Caco-2 (cell line): ENCODE measurements around the gene CRTC1. TPM values are rescaled to one million over a fixed set of nuclear protein-coding genes. Genes with fewer than 3 reads are reported as not detected.

Experiments used
- BruUV-seq: library from RNA; stranded (reverse); fragments of 400-500 nt; replicated peaks from 2 replicates; lab custom pipeline; 2021; lab: Mats Ljungman, UMichigan
- CTCF ChIA-PET: fragments of 300-600 bp; sonication (Branson Sonifier 250); formaldehyde crosslinking; loops from one replicate; lab custom pipeline; 2022; ENCODE audit warnings: antibody characterized with exemption; lab: Charles Lee
- POLR2A ChIA-PET: fragments of 300-600 bp; sonication (Branson Sonifier 250); formaldehyde crosslinking; loops from one replicate; lab custom pipeline; 2022; ENCODE audit warnings: antibody characterized with exemption; lab: Charles Lee
- DNase-seq, 2 experiments: peaks; one replicate each; pipeline versions ENCODE4 v3.0.0 to v3.0.0-alpha.2; 2020 to 2022
- H3K27me3 ChIP-seq: replicated peaks from 2 replicates; pipeline ENCODE4 v1.6.0; 2011; ENCODE audit warnings: low read length; ENCODE audit not compliant: control insufficient read depth, insufficient read depth
- H3K36me3 ChIP-seq: 2 replicates; pipeline ENCODE4 v1.5.1; 2011; ENCODE audit warnings: low read length; ENCODE audit not compliant: control insufficient read depth, insufficient read depth
- H3K4me1 ChIP-seq: fragments of 250-450 bp; sonication (Bioruptor Pico); 2 replicates; pipeline ENCODE4 v1.5.1; 2020; ENCODE audit warnings: mild to moderate bottlenecking
- H3K4me3 ChIP-seq: 2 replicates; pipeline ENCODE4 v1.5.1; 2011; ENCODE audit warnings: low read depth, mild to moderate bottlenecking, control low read depth, low read length
- H3K9me3 ChIP-seq: fragments of 250-450 bp; sonication (Bioruptor Pico); 2 replicates; pipeline ENCODE4 v1.5.1; 2020; ENCODE audit warnings: mild to moderate bottlenecking, moderate library complexity
- H3K27ac Mint-ChIP-seq: one replicate; pipeline ENCODE4 v1.8.0; 2022; ENCODE audit warnings: mixed read lengths; ENCODE audit not compliant: unreplicated experiment
- H3K27me3 Mint-ChIP-seq: one replicate; pipeline ENCODE4 v1.8.0; 2022; ENCODE audit warnings: mixed read lengths; ENCODE audit not compliant: insufficient read depth, unreplicated experiment
- H3K36me3 Mint-ChIP-seq: one replicate; pipeline ENCODE4 v1.8.0; 2022; ENCODE audit warnings: mild to moderate bottlenecking, mixed read lengths; ENCODE audit not compliant: insufficient read depth, unreplicated experiment
- H3K4me1 Mint-ChIP-seq: one replicate; pipeline ENCODE4 v1.8.0; 2022; ENCODE audit warnings: low read depth, mixed read lengths; ENCODE audit not compliant: unreplicated experiment
- H3K4me3 Mint-ChIP-seq: one replicate; pipeline ENCODE4 v1.8.0; 2022; ENCODE audit warnings: mild to moderate bottlenecking, moderate library complexity, mixed read lengths; ENCODE audit not compliant: unreplicated experiment
- H3K9me3 Mint-ChIP-seq: one replicate; pipeline ENCODE4 v1.8.0; 2022; ENCODE audit warnings: mixed read lengths; ENCODE audit not compliant: unreplicated experiment
- intact Hi-C: fragments of 100-400 bp; cut with micrococcal nuclease; formaldehyde crosslinking; loops from one replicate; pipeline ENCODE4 v1.10.0; 2022; ENCODE audit not compliant: unreplicated experiment
- total RNA-seq: library from RNA; stranded (reverse); gene quantifications from 2 replicates; pipeline ENCODE4 v1.2.3, GENCODE V29; 2022
- TF ChIP-seq, protein P1 (sequence below), 2 experiments: fragments of 200-600 bp in 1 of 2; IDR thresholded peaks; 1 replicate in 1 of 2; 2 replicates in 1 of 2; pipeline versions ENCODE4 v1.5.1 to v1.8.0; 2011 to 2022; ENCODE audit warnings: antibody characterized with exemption in 1 of 2, control low read depth in 1 of 2, inconsistent platforms in 1 of 2, low read depth in 1 of 2, low read length in 1 of 2, mild to moderate bottlenecking in 1 of 2, moderate library complexity in 1 of 2; ENCODE audit not compliant: insufficient read depth in 1 of 2, severe bottlenecking in 1 of 2, unreplicated experiment in 1 of 2

CRTC1 gene
- total RNA-seq, 1 experiment from 2014 or later: 13.8 TPM

- Mint-ChIP-seq H3K27me3 (no peaks in the 10 kb centered on the region), H3K36me3 (peaks cover 5% of the 10 kb centered on the region), H3K27ac (no peak overlapping the region), H3K9me3 (no peaks in the 10 kb centered on the region), H3K4me3 (no peak overlapping the region), H3K4me1 (no peaks in the 10 kb centered on the region)
- CTCF ChIA-PET: no interaction called here
- intact Hi-C loops: no loop called here
- H3K4me3 ChIP-seq: no peak overlapping the region
- DNase-seq: no peak
- POLR2A ChIA-PET: no interaction called here
- H3K9me3 ChIP-seq: no peaks in the 10 kb centered on the region
- no peaks in the 10 kb centered on the region for H3K4me1 ChIP-seq
- TF ChIP-seq, protein P1, sequence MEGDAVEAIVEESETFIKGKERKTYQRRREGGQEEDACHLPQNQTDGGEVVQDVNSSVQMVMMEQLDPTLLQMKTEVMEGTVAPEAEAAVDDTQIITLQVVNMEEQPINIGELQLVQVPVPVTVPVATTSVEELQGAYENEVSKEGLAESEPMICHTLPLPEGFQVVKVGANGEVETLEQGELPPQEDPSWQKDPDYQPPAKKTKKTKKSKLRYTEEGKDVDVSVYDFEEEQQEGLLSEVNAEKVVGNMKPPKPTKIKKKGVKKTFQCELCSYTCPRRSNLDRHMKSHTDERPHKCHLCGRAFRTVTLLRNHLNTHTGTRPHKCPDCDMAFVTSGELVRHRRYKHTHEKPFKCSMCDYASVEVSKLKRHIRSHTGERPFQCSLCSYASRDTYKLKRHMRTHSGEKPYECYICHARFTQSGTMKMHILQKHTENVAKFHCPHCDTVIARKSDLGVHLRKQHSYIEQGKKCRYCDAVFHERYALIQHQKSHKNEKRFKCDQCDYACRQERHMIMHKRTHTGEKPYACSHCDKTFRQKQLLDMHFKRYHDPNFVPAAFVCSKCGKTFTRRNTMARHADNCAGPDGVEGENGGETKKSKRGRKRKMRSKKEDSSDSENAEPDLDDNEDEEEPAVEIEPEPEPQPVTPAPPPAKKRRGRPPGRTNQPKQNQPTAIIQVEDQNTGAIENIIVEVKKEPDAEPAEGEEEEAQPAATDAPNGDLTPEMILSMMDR (IDR thresholded peaks at IDR 0.05; ENCODE audit: insufficient read depth in 1 of 2, low read depth in 1 of 2, low read length in 1 of 2, severe bottlenecking in 1 of 2, unreplicated experiment in 1 of 2): no peak
- H3K27me3 ChIP-seq: no peaks in the 10 kb centered on the region
- no TSS peak for BruUV-seq
- no peaks in the 10 kb centered on the region for H3K36me3 ChIP-seq
Measured at GRCh38 chr19:18708452-18709231, 25.2 kb downstream of the CRTC1 start.

DNA sequence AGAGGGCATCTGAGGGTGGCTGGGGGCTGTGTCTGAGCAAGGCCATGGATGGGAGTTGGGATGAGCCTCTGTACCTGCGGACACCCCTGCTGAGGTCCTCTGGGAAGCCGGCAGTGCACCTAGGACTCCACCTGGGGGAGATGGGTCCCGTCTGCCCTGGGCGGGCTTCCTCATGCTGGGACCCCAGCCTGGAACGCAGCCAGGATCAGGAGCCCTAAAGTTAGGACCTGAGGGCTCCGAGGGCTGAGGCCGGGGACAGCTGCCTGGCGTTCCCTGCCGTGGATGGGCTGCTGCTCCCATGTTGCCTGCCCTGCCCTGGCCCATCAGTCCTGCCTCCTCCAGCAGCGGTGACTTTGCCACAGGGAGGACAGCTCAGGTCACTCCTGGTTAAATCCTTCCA lies 26.1 kb downstream of the CRTC1 start:
- H3K4me3 ChIP-seq: no peak overlapping the region
- no peak overlapping the region for H3K27ac Mint-ChIP-seq
- H3K9me3 Mint-ChIP-seq: no peaks in the 10 kb centered on the region
- ChIA-PET CTCF (no interaction called here), POLR2A (no interaction called here)
- H3K4me1 ChIP-seq: no peaks in the 10 kb centered on the region
- DNase-seq: no peak
- no peaks in the 10 kb centered on the region for H3K9me3 ChIP-seq
- no TSS peak for BruUV-seq
- H3K4me1 Mint-ChIP-seq: no peaks in the 10 kb centered on the region
- H3K27me3 ChIP-seq: no peaks in the 10 kb centered on the region
- H3K4me3 Mint-ChIP-seq: no peak overlapping the region
- H3K27me3 Mint-ChIP-seq: no peaks in the 10 kb centered on the region
- H3K36me3 Mint-ChIP-seq: peaks cover 5% of the 10 kb centered on the region
- intact Hi-C loops: no loop called here
- no peaks in the 10 kb centered on the region for H3K36me3 ChIP-seq
- TF ChIP-seq, protein P1 (IDR thresholded peaks at IDR 0.05; ENCODE audit: insufficient read depth in 1 of 2, low read depth in 1 of 2, low read length in 1 of 2, severe bottlenecking in 1 of 2, unreplicated experiment in 1 of 2): no peak

DNA sequence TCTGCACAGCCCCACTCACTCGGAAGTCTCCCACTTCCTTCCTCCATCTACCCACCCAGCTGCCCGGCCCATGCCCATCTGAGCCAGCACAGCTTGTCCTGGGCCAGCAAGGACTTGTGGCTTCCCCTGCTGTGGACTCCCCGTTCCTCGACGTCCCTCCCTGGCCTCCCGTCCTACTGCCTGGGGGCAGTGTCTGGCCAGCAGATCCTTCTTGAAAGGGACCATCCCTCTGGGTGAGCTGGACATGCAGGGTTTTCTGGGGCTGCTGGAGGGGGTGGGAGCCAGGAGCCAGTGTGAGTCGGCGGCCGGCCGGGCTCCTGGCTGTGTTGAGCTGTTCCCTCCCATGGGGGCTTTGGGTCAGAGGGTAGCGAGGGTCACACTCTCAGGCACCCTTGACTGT lies 26.7 kb downstream of the CRTC1 start:
- BruUV-seq: no TSS peak
- H3K36me3 Mint-ChIP-seq: peaks cover under 1% of the 10 kb centered on the region
- CTCF ChIA-PET: no interaction called here
- H3K4me3 ChIP-seq: no peak overlapping the region
- no peak overlapping the region for H3K27ac Mint-ChIP-seq
- H3K4me1 Mint-ChIP-seq: no peaks in the 10 kb centered on the region
- no peaks in the 10 kb centered on the region for H3K9me3 Mint-ChIP-seq
- H3K27me3 ChIP-seq: no peaks in the 10 kb centered on the region
- POLR2A ChIA-PET: no interaction called here
- intact Hi-C loops: no loop called here
- no peaks in the 10 kb centered on the region for H3K36me3 ChIP-seq
- no peaks in the 10 kb centered on the region for H3K27me3 Mint-ChIP-seq
- TF ChIP-seq, protein P1 (IDR thresholded peaks at IDR 0.05; ENCODE audit: insufficient read depth in 1 of 2, low read depth in 1 of 2, low read length in 1 of 2, severe bottlenecking in 1 of 2, unreplicated experiment in 1 of 2): no peak
- H3K4me3 Mint-ChIP-seq: no peak overlapping the region
- no peaks in the 10 kb centered on the region for H3K9me3 ChIP-seq
- no peaks in the 10 kb centered on the region for H3K4me1 ChIP-seq
- DNase-seq: no peak
